Gastrocnemius medialis (tissue), 4 donors: ENCODE data around the gene IRF2. TPM values are rescaled to one million over a fixed set of nuclear protein-coding genes. Genes with fewer than 3 reads are reported as not detected.
A peak's percentile ranks its signal among the peaks of the same experiment; 100 is the strongest.

Experiments used
- ATAC-seq, 2 donors: fragments of 150-250 bp; one replicate each; pipeline ENCODE4 v1.9.1; 2016
- DNase-seq, 2 donors: peaks; one replicate each; pipeline ENCODE4 v3.0.0-alpha.2; 2019
- H3K27ac ChIP-seq, 4 donors: fragments of 200-600 bp; sonication (generic); 1 replicate in 1 of 4; 2 replicates in 3 of 4; pipeline ENCODE4 v1.5.1; 2016 to 2018; ENCODE audit warnings: mild to moderate bottlenecking in 2 of 4, moderate library complexity in 1 of 4
- H3K27me3 ChIP-seq, 3 donors: fragments of 200-600 bp; sonication (generic) in 2 of 3; 1 replicate in 1 of 3; 2 replicates in 2 of 3; pipeline versions ENCODE4 v1.5.1 to v1.6.0; 2016 to 2019; ENCODE audit warnings: mild to moderate bottlenecking in 1 of 3, moderate library complexity in 1 of 3
- H3K36me3 ChIP-seq, 2 donors: fragments of 200-600 bp; sonication (generic) in 1 of 2; one replicate each; pipeline ENCODE4 v1.5.1; 2017 to 2018
- H3K4me1 ChIP-seq, 2 donors: fragments of 200-600 bp; sonication (generic) in 1 of 2; one replicate each; pipeline ENCODE4 v1.5.1; 2016 to 2017; ENCODE audit warnings: mild to moderate bottlenecking in 2 of 2
- H3K4me3 ChIP-seq, 4 donors: fragments of 200-600 bp; sonication (generic) in 3 of 4; 1 replicate in 1 of 4; 2 replicates in 3 of 4; pipeline ENCODE4 v1.5.1; 2016 to 2019; ENCODE audit warnings: mild to moderate bottlenecking in 2 of 4
- H3K9me3 ChIP-seq, 3 donors: fragments of 200-600 bp; sonication (generic) in 2 of 3; 1 replicate in 1 of 3; 2 replicates in 2 of 3; pipeline ENCODE4 v1.5.1; 2016 to 2019
- CTCF ChIP-seq, 5 experiments: fragments of 450-650 bp in 3 of 5; fragments of 200-600 bp in 2 of 5; sonication (generic) in 2 of 5; IDR thresholded peaks in 4 of 5; conservative IDR thresholded peaks in 1 of 5; 1 replicate in 4 of 5; 2 replicates in 1 of 5; pipeline ENCODE4 v1.5.1; 2016 to 2019; ENCODE audit warnings: antibody characterized with exemption in 5 of 5, mild to moderate bottlenecking in 3 of 5, moderate library complexity in 3 of 5
- POLR2A ChIP-seq, 2 donors: fragments of 450-650 bp; IDR thresholded peaks; one replicate each; pipeline ENCODE4 v1.6.1; 2017; ENCODE audit warnings: antibody characterized with exemption in 2 of 2, mild to moderate bottlenecking in 2 of 2, moderate library complexity in 2 of 2
- in situ Hi-C, 4 donors: fragments of 200-750 bp; cut with MboI; loops; one replicate each; pipeline versions ENCODE4 v1.15.0 to v1.8.0; 2017; ENCODE audit warnings: low sequenced_read_pairs in 4 of 4
- intact Hi-C: fragments of 100-400 bp; cut with DNase I; formaldehyde crosslinking; loops from one replicate; pipeline ENCODE4 v1.15.1; 2023; ENCODE audit warnings: low total_unique reads
- total RNA-seq, 4 donors: library from RNA; depleted of rRNA; stranded (reverse); fragments of >200 nt; gene quantifications; one replicate each; pipeline versions ENCODE4 v1.1.0 to v1.2.3, GENCODE V29; 2016

The IRF2 gene
- total RNA-seq, 4 donors from 2014 or later = 20.9 to 37.1 (median 32.8) TPM

DNA sequence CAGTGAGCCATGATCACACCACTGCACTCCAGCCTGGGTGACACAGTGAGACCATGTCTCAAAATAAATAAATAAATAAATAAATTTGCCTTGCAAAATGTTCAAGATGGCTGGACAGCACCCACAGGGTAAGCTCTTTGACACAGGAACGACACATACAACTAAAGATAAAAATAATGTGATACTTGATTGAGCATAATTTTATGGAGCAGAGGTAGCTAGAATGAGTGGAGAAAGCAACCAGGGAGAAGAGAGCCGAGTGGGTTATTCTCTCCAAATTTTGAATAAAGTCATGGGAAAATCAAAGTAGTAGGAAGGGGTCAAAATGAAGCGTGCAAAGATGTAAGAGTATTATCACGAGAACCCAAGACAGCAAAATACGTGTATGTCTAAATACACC, 121.5 kb downstream of the IRF2 start:
- Histone ChIP-seq H3K4me3 (no peak overlapping the region), H3K9me3 (no peaks in the 10 kb centered on the region), H3K27me3 (no peaks in the 10 kb centered on the region), H3K36me3 (no peaks in the 10 kb centered on the region), H3K27ac (no peak overlapping the region), H3K4me1 (peaks cover 29 to 31% of the 10 kb centered on the region in 2 donors)
- DNase-seq (no peak), ATAC-seq (no peak)
- in situ Hi-C loops = no loop called here
- no peak for TF ChIP-seq CTCF (IDR thresholded peaks at IDR 0.05 in 4 of 5, conservative IDR thresholded peaks at IDR 0.05 in 1 of 5)
- no peak for TF ChIP-seq POLR2A (IDR thresholded peaks at IDR 0.05)
- intact Hi-C loops = no loop called here

DNA sequence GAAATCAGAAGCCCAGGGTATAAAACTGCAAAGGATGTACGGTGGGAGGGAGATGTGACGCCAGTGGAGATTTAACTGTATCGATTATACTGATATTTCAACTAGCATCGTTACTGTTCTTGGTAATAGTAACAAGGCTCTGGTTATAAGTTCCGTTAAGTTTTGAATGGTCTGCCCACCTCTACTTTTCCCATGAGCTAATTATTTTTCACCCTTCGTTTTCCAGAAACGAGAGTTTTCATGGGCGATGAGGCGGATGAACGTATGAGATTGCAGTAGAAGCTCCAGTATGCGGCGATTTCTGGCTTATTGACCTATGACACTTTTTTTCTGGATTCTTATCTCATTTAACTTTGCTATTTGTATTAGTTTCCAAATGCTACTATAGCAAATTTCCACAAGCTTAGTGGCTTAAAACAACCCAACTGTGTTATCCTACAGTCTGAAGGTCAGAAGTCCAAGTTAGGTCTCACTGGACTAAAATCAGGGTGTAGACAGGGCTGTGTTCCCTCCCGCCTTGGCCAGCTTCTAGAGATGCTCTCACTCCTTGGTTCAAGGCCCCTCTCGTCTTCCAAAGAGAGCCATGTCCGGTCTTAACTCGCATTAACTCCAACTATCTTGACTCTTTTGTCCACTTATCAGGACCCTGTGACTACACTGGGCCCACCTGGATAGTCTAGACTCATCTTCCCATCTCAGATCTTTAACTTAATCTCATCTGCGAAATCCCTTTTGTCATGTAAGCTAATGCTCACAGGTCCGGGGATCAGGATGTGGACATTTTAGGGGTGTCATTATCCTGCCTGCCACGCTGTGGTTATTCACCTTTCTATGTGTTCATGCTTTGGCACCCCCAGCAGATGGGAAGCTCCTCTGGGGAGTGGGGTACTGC, 122.5 kb downstream of the IRF2 start:
- ATAC-seq = no peak
- intact Hi-C loops = no loop called here

DNA sequence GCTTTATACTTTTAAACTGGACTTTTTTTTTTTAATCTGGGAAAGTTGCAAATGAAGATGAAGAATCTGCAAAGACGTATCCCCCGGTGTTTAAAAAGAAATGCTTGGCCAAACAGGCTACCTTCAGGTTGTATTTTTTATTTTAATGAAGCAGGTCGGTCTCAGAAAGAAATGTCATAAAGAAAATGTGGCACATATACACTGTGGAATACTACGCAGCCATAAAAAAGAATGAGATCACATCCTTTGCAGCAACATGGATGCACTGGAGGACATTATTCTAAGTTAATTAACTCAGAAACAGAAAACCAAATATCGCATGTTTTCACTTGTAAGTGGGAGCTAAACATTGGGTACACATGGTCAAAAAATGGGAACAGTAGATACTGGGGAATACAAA, 123.4 kb downstream of the IRF2 start:
- H3K36me3 ChIP-seq = no peaks in the 10 kb centered on the region

More for the DNA sequence above, 122.5 kb downstream of the IRF2 start:
- in situ Hi-C loops = no loop called here
- no peak overlapping the region for H3K27ac ChIP-seq
- no peak overlapping the region for H3K4me3 ChIP-seq
- no peak for DNase-seq
- no peak for TF ChIP-seq POLR2A (IDR thresholded peaks at IDR 0.05)
- no peak for TF ChIP-seq CTCF (IDR thresholded peaks at IDR 0.05 in 4 of 5, conservative IDR thresholded peaks at IDR 0.05 in 1 of 5)
- no peaks in the 10 kb centered on the region for H3K27me3 ChIP-seq
- no peaks in the 10 kb centered on the region for H3K36me3 ChIP-seq
- H3K9me3 ChIP-seq = no peaks in the 10 kb centered on the region
- H3K4me1 ChIP-seq = peaks cover 32 to 41% of the 10 kb centered on the region in 2 donors

GRCh38 chr4:184350213-184350817, 124.0 kb downstream of the IRF2 start:
- no peaks in the 10 kb centered on the region for H3K9me3 ChIP-seq
- H3K27ac ChIP-seq = peak overlapping the region in 3 of 4 donors; percentile 92 to 97 (median 93)
- ATAC-seq (no peak), DNase-seq (no peak)
- intact Hi-C loops = no loop called here
- in situ Hi-C loops = no loop called here
- H3K27me3 ChIP-seq = no peaks in the 10 kb centered on the region
- no peaks in the 10 kb centered on the region for H3K36me3 ChIP-seq
- H3K4me1 ChIP-seq = peaks cover 44 to 49% of the 10 kb centered on the region in 2 donors
- no peak for TF ChIP-seq POLR2A (IDR thresholded peaks at IDR 0.05)
- H3K4me3 ChIP-seq = no peak overlapping the region

More for the DNA sequence above, 123.4 kb downstream of the IRF2 start:
- intact Hi-C loops = no loop called here
- H3K4me3 ChIP-seq = no peak overlapping the region
- ATAC-seq (no peak), DNase-seq (no peak)
- H3K27me3 ChIP-seq = no peaks in the 10 kb centered on the region
- no peaks in the 10 kb centered on the region for H3K9me3 ChIP-seq
- H3K27ac ChIP-seq = no peak overlapping the region
- in situ Hi-C loops = no loop called here
- peaks cover 40 to 49% of the 10 kb centered on the region in 2 donors for H3K4me1 ChIP-seq
- TF ChIP-seq POLR2A (IDR thresholded peaks at IDR 0.05) (no peak), CTCF (IDR thresholded peaks at IDR 0.05 in 4 of 5, conservative IDR thresholded peaks at IDR 0.05 in 1 of 5) (no peak)
